ENCODE measurements around the gene PPP1R2.

PPP1R2 gene

DNA sequence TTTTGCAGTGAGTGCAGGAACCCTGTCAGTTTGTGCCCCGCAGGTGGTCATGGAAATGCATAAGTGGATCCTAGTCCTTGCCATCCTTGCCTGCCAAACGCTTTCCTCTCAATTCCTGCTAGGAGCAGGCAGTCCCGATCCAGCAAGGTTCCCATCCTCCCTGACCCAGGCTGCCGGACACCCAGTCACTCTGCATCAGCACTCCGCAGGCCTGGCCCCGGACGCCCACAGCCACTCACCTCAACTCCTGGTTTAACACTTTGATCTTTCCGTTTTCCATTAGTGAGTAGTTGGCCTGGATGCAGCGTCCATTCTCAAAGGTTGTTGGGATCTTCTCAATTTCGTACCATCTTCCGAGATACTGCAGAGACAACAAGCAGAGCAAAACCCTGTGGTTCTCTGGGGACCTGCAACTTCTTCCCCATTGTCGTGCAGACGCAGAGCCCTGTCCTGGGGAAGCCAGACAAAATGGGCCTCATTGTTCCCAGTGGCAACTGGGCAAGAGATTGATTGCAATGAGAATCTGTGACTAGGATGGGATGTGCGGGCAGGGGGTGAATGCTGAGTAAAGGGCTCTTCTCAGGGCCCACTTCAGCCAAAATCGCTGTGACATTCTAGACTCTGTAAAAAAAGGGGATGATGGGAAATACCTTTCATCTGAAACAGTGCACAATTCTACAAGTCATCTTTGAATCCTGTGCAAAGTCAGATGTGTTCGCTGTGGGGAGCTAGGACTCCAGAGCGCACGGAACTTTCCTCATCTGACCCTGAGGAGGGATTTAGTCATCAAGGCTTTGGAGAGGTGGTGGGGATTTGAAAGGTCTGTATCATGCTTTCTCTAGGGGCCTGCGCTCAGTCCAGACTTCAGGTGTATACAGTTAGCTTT, 30.7 kb upstream of the PPP1R2 start:
- TF ChIP-seq GATA3 (IDR thresholded peaks at IDR 0.05; ENCODE audit: low read depth, low read length) (no peak), GATA2 (IDR thresholded peaks at IDR 0.05; ENCODE audit: low read depth, low read length) (no peak)

DNA sequence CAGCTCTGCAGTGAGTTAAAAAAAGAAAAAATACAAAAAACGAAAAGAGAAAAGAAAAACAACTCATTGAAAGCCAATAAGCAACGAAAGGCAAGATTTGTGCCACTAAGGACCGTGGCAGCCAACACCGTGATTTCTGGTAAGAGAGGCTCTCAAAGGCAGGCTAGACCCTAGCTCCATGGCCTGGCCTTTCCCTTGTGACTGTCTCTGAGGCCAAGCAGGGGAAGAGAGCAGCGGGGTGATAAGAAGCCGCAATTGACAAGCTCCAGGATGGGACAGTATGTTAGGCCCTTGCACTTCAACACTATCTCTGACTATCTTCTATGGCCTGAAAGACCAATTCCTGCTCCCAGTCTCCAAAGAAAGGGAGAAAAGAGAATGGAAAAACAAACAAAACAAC, 28.2 kb upstream of the PPP1R2 start:
- TF ChIP-seq GATA3 (IDR thresholded peaks at IDR 0.05; ENCODE audit: low read depth, low read length) (no peak), GATA2 (IDR thresholded peaks at IDR 0.05; ENCODE audit: low read depth, low read length) (no peak)

DNA sequence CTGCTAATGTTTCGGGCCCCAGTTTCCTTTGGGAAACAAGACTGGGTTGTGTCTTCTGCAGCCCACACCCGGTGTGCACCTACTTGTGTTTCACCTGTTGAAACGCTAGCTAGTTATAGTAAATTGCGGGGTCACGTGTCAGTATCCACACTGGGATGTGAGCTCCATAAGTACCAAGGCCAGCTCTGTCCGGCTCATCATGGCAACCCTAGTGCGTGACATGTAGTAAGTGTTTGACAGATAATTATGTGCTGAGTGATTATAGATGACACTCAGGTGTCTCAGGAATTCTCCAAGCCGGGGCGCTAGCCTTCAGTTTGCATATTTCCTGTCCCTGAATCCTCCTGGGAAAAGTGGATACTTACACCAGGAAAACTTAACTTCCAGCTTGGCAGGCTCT, 27.8 kb upstream of the PPP1R2 start:
- no peak for TF ChIP-seq GATA3 (IDR thresholded peaks at IDR 0.05; ENCODE audit: low read depth, low read length)

DNA sequence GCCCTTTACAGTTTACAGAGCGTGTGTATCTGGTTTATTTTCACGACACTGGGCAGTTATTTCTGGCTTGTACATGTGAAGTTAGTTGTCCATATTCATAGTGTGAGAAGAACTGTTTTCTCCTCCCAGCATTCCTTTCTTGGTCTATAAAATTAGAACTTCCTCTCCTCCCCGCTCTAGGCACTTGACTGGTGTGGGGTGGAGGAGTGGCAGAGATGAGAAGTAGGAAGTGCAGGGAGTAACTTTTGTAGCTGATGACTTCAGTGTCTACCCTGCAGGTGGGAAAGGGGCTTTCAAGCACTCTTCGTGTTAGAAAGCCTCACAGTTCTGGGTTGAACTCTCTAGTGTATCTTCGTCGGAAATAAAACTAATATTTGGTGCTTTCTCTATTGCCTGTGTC, 27.2 kb upstream of the PPP1R2 start:
- TF ChIP-seq GATA3 (IDR thresholded peaks at IDR 0.05; ENCODE audit: low read depth, low read length) (no peak), GATA2 (IDR thresholded peaks at IDR 0.05; ENCODE audit: low read depth, low read length) (no peak)

DNA sequence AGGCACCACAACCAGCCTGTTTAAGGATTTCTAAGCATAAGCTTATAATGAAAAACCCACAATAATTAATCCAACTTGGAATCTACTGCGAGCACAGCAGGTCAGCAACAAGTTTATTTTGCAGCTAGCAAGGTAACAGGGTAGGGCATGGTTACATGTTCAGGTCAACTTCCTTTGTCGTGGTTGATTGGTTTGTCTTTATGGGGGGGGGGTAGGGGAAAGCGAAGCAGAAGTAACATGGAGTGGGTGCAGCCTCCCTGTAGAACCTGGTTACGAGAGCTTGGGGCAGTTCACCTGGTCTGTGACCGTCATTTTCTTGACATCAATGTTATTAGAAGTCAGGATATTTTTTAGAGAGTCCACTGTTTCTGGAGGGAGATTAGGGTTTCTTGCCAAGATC, 25.5 kb upstream of the PPP1R2 start:
- TF ChIP-seq GATA3 (IDR thresholded peaks at IDR 0.05; ENCODE audit: low read depth, low read length) (no peak), GATA2 (IDR thresholded peaks at IDR 0.05; ENCODE audit: low read depth, low read length) (no peak)

DNA sequence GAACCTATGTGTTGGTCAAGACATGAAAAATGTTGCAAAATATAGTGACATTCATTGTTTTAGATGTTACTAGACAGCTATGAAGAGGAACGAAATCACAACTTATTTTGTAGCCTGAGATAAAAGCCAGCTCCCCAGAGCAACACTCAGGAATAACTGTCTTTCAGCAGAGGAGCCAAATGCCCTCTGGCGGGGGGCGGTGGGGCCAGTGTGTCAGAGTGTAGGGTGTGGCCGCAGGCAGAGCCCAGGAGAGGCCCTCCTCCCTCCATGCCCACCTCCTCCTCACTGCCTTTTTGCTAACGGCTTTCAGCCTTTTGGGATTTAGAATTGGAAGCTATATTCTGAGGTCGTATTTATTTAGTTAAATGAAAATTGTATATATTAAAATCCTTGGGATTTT, 23.7 kb upstream of the PPP1R2 start:
- no peak for TF ChIP-seq GATA3 (IDR thresholded peaks at IDR 0.05; ENCODE audit: low read depth, low read length)
- no peak for TF ChIP-seq GATA2 (IDR thresholded peaks at IDR 0.05; ENCODE audit: low read depth, low read length)

DNA sequence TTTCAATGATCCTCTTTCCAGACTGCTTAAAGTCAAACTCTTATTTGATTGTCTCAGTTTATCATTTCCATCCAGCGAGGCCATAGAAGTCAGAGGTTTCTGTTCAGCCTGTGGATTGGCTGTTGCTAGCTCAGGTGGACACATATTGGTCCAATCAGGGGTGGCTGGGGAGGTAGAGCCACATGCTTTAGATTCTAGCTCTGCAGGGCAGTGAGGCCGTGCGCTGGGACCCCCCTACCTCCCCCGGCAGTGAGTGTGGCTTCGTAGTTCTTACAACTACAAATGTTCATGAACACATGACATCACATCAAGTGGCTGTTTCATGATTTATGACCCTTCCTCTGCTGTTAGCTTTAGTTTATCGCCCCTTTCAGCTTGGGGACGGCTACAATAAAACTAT, 22.6 kb upstream of the PPP1R2 start:
- no peak for TF ChIP-seq GATA3 (IDR thresholded peaks at IDR 0.05; ENCODE audit: low read depth, low read length)
- no peak for TF ChIP-seq GATA2 (IDR thresholded peaks at IDR 0.05; ENCODE audit: low read depth, low read length)

DNA sequence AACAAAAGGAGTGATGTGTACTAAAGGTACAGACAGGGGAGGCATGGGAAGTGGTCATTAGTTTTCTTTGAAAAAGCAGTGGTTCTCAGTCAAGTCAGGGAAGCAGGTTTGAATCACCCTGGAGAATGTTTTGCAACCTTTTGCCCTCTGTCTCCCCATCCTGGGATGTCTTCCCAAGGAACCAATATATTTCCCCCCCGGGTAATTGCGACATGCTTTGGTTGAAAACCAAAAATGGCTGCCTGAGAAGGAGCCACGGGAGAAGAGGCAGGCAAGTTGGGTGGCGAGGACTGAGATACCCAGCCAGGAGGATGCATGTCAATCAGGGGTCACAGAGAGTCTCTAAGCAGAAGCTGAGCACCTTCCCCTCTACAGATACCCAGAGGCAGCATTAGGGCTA, 20.2 kb upstream of the PPP1R2 start:
- TF ChIP-seq GATA2 (IDR thresholded peaks at IDR 0.05; ENCODE audit: low read depth, low read length) = no peak
- TF ChIP-seq GATA3 (IDR thresholded peaks at IDR 0.05; ENCODE audit: low read depth, low read length) = no peak

DNA sequence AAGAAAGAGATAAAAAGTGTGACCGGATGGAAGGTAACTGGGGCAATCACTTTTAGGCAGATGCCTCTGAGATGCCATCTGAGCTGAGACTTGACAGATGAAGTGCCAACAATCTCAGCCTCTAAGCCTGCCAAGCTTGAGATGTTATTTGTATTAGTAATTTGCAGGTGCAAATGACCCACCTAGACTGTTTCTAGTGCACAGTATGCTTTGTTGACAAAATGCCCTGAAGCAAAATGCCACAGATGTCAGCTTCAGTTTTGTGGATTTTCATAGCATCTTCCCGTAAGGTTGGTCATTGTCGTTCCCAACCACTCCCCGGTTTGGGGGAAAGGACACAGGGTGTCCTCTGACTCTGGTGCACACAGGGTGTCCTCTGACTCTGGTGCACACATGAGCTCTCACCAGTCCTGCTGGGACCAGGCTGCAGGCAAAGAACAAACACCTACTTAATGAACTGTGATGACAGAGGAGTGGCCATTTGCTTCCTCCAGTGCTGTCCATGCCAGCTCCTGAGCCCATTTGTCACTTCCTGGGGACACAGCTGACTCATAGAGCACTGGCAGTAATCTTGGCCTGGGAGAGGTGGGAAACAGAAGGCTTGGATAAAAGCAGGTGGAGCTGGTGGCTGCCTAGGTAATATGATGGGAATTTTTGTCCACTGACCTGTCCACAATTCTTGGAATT, 16.7 kb upstream of the PPP1R2 start:
- TF ChIP-seq GATA3 (IDR thresholded peaks at IDR 0.05; ENCODE audit: low read depth, low read length) (no peak), GATA2 (IDR thresholded peaks at IDR 0.05; ENCODE audit: low read depth, low read length) (no peak)

DNA sequence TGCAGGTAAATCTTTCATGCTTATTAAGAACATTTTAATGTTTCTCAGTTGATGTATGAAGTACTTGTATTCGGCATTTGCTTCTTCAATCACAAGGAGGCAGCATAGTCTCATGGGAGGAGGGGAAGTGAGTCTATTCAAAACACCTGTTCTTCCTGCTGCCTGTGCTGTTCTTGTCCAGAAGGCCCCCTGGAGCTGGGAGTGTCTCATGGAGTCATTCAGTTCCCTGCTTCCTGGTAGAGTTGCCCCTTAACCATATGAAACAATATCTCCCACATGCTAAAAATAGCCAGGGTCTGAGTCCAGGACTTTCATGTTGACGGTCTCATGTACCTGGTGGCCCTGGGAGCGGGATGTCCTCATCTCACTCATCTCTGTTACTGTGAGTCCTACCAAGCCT, 15.5 kb upstream of the PPP1R2 start:
- TF ChIP-seq GATA3 (IDR thresholded peaks at IDR 0.05; ENCODE audit: low read depth, low read length) (no peak), GATA2 (IDR thresholded peaks at IDR 0.05; ENCODE audit: low read depth, low read length) (no peak)

DNA sequence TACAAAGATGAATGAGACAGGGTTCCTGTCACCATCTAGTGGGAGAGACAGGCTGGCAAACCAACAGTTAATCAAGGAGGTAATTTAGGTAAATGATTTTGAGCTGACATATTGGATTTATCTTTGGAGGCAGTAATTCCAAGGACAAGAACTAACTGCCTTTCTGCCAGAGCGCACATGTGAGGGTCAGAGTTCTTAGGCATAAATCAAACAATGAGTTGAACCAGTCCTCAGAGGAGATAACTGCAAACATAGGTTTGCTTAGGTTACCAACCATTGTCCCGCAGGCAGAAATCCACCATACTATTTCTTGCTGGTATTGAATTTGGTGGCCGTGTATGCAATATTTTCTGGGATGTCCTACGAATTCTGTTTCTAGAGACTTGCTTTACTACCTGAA, 14.2 kb upstream of the PPP1R2 start:
- TF ChIP-seq GATA2 (IDR thresholded peaks at IDR 0.05; ENCODE audit: low read depth, low read length) = no peak

DNA sequence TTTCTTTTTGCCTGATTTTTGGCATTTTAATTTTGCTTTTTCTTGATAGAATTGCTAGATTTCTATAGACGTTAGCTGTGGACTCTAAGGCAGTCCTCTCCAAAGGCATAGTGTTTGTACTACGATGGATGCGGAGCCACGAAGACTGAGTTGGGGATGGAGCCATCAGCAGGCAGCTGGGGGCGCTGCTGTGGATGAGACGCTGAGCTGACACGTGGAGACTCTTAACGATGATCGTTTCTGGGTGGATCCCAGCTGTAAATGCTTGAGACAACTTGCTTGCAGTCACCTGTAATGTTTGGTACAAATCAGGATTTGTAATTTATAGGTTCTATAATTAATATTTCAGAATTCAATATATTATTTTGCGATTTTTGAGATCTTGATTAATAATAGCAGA, 13.3 kb upstream of the PPP1R2 start:
- TF ChIP-seq GATA3 (IDR thresholded peaks at IDR 0.05; ENCODE audit: low read depth, low read length) (no peak), GATA2 (IDR thresholded peaks at IDR 0.05; ENCODE audit: low read depth, low read length) (no peak)

DNA sequence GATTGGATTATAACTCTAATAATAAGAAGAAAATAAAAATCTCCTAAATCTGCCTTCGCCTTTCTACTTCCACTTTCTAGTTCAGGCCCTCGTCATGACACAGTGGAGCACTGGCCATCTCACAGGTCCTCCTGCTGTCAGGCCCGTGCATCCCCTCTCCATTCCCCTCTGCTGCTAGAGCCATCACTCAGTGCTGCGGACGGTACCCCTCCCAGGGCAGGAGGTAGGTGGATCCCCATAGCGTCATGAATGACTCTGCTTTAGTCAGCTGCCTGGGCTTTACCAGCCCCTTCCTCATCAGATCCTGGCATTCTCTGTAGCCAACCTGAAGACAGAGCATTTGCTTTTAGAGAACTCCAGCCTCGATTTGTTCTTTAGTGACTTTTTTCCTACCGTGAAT, 12.0 kb upstream of the PPP1R2 start:
- no peak for TF ChIP-seq GATA3 (IDR thresholded peaks at IDR 0.05; ENCODE audit: low read depth, low read length)
- TF ChIP-seq GATA2 (IDR thresholded peaks at IDR 0.05; ENCODE audit: low read depth, low read length) = no peak

DNA sequence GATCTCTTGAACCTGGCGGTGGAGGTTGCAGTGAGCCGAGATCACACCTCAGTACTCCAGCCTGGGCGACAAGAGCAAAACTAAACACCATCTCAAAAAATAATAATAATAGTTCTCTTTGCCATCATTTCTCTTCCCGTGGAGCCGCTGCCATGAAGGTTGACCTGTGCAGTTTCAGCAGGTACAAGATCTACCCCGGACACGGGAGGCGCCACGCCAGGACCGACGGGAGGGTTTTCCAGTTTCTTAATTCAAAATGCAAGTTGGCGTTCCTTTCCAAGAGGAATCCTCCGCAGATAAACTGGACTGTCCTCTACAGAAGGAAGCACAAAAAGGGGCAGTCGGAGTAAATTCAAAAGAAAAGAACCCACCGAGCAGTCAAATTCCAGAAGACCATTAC, 11.3 kb upstream of the PPP1R2 start:
- no peak for TF ChIP-seq GATA2 (IDR thresholded peaks at IDR 0.05; ENCODE audit: low read depth, low read length)
- no peak for TF ChIP-seq GATA3 (IDR thresholded peaks at IDR 0.05; ENCODE audit: low read depth, low read length)

DNA sequence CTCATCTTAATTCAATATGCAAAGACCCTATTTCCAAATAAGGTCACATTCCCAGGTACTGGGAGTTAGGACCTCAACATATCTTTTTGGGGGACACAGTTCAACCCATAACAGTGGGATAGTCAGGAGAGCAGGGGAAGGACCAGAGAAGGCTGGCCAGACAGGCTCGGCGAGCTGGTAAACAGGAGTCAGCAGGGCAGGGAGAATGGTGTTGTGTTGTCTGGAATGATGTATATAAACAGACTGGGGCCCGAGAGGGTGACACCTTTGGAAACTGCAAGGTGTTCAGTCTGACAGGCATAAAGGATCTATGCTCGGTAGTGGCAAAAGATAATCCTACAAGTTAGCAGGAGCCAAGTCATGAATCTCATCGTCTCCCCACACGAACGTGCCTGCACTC, 10.1 kb upstream of the PPP1R2 start:
- TF ChIP-seq GATA3 (IDR thresholded peaks at IDR 0.05; ENCODE audit: low read depth, low read length) = no peak
- no peak for TF ChIP-seq GATA2 (IDR thresholded peaks at IDR 0.05; ENCODE audit: low read depth, low read length)

Data from SH-SY5Y (cell line).